ENCODE measurements around the gene AKAP13.
"Not testable (repeated sequence)": the region's sequence is repeated elsewhere in the genome, so short reads cannot be mapped to it uniquely, and the experiment has no call there.

The AKAP13 gene

GRCh38 chr15:85480923-85481322 is 100.5 kb downstream of the AKAP13 start:
- no peaks in the 10 kb centered on the region for H3K27me3 ChIP-seq
- peaks cover 43% of the 10 kb centered on the region for H3K4me1 ChIP-seq
- H3K9me3 ChIP-seq, result no peaks in the 10 kb centered on the region
- H4K20me1 ChIP-seq, result peaks cover 99% of the 10 kb centered on the region
- no peak overlapping the region for H3K27ac ChIP-seq
- no peak overlapping the region for H3K9ac ChIP-seq
- H3K36me3 ChIP-seq, result no peaks in the 10 kb centered on the region
- TF ChIP-seq Cebpa-rat (IDR thresholded peaks at IDR 0.05), result no peak
- no peak overlapping the region for H3K4me3 ChIP-seq
- peak overlapping the region; percentile 40 for H3K4me2 ChIP-seq

- not testable (repeated sequence) for H3K9ac ChIP-seq, H3K9me3 ChIP-seq, H3K36me3 ChIP-seq, H3K27me3 ChIP-seq, H3K4me3 ChIP-seq, H3K27ac ChIP-seq
- Histone ChIP-seq H4K20me1 (peaks cover 93% of the 10 kb centered on the region), H3K4me2 (peak overlapping the region; percentile 40), H3K4me1 (peaks cover 40% of the 10 kb centered on the region)
Measured at GRCh38 chr15:85481543-85481942, 101.1 kb downstream of the AKAP13 start.

- Histone ChIP-seq H3K4me3 (no peak overlapping the region), H4K20me1 (peaks cover 79% of the 10 kb centered on the region), H3K9ac (no peak overlapping the region)
Measured at GRCh38 chr15:85482894-85483293, 102.5 kb downstream of the AKAP13 start.

GRCh38 chr15:85483955-85484354 is 103.6 kb downstream of the AKAP13 start:
- not testable (repeated sequence) for H3K4me2 ChIP-seq, H3K4me3 ChIP-seq, H3K27ac ChIP-seq, H3K27me3 ChIP-seq, H3K9me3 ChIP-seq, H3K9ac ChIP-seq
- peaks cover 69% of the 10 kb centered on the region for H4K20me1 ChIP-seq
- peaks cover 39% of the 10 kb centered on the region for H3K4me1 ChIP-seq
- H3K36me3 ChIP-seq, result peaks cover 13% of the 10 kb centered on the region

More at GRCh38 chr15:85482894-85483293, 102.5 kb downstream of the AKAP13 start:
- Histone ChIP-seq H3K4me2 (peak overlapping the region; percentile 40), H3K9me3 (no peaks in the 10 kb centered on the region), H3K27me3 (no peaks in the 10 kb centered on the region), H3K27ac (no peak overlapping the region), H3K36me3 (peaks cover 11% of the 10 kb centered on the region), H3K4me1 (peaks cover 40% of the 10 kb centered on the region)
- no peak for TF ChIP-seq Cebpa-rat (IDR thresholded peaks at IDR 0.05)

- H3K36me3 ChIP-seq, result peaks cover 13% of the 10 kb centered on the region
- peaks cover 59% of the 10 kb centered on the region for H4K20me1 ChIP-seq
- not testable (repeated sequence) for H3K4me3 ChIP-seq, H3K27me3 ChIP-seq, H3K9me3 ChIP-seq, H3K9ac ChIP-seq, H3K4me2 ChIP-seq, H3K27ac ChIP-seq
- H3K4me1 ChIP-seq, result peaks cover 38% of the 10 kb centered on the region
Measured at GRCh38 chr15:85484923-85485322, 104.5 kb downstream of the AKAP13 start.

GRCh38 chr15:85485956-85486567 is 105.7 kb downstream of the AKAP13 start:
- no peaks in the 10 kb centered on the region for H3K9me3 ChIP-seq
- no peak overlapping the region for H3K9ac ChIP-seq
- H3K36me3 ChIP-seq, result peaks cover 13% of the 10 kb centered on the region
- peaks cover 48% of the 10 kb centered on the region for H4K20me1 ChIP-seq
- no peak overlapping the region for H3K4me2 ChIP-seq
- peaks cover 29% of the 10 kb centered on the region for H3K4me1 ChIP-seq
- no peaks in the 10 kb centered on the region for H3K27me3 ChIP-seq
- H3K27ac ChIP-seq, result no peak overlapping the region
- no peak overlapping the region for H3K4me3 ChIP-seq
- no peak for TF ChIP-seq Cebpa-rat (IDR thresholded peaks at IDR 0.05)

GRCh38 chr15:85487796-85488195 is 107.4 kb downstream of the AKAP13 start:
- Histone ChIP-seq H3K4me1 (peaks cover 12% of the 10 kb centered on the region), H3K36me3 (peaks cover 13% of the 10 kb centered on the region), H4K20me1 (peaks cover 30% of the 10 kb centered on the region)
- H3K4me3 ChIP-seq, H3K27ac ChIP-seq, H3K4me2 ChIP-seq, H3K27me3 ChIP-seq, H3K9ac ChIP-seq, H3K9me3 ChIP-seq: not testable (repeated sequence)

GRCh38 chr15:85488997-85489396 is 108.6 kb downstream of the AKAP13 start:
- Histone ChIP-seq H4K20me1 (peaks cover 18% of the 10 kb centered on the region), H3K27me3 (no peaks in the 10 kb centered on the region), H3K4me2 (no peak overlapping the region; the same call in 1 of the 2 replicates), H3K27ac (no peak overlapping the region), H3K4me3 (no peak overlapping the region), H3K4me1 (peaks cover 8% of the 10 kb centered on the region; the same call in 1 of the 2 replicates), H3K36me3 (peaks cover 13% of the 10 kb centered on the region), H3K9me3 (no peaks in the 10 kb centered on the region), H3K9ac (no peak overlapping the region)
- TF ChIP-seq Cebpa-rat (IDR thresholded peaks at IDR 0.05), result no peak

- Histone ChIP-seq H4K20me1 (peaks cover 17% of the 10 kb centered on the region; the same call in 1 of the 2 replicates), H3K4me2 (no peak overlapping the region), H3K9me3 (no peaks in the 10 kb centered on the region), H3K4me1 (peaks cover 18% of the 10 kb centered on the region), H3K27me3 (no peaks in the 10 kb centered on the region), H3K27ac (no peak overlapping the region), H3K9ac (no peak overlapping the region), H3K36me3 (peaks cover 13% of the 10 kb centered on the region), H3K4me3 (no peak overlapping the region)
- no peak for TF ChIP-seq Cebpa-rat (IDR thresholded peaks at IDR 0.05)
Measured at GRCh38 chr15:85489773-85490493, 109.5 kb downstream of the AKAP13 start.

- H3K4me2 ChIP-seq, result no peak overlapping the region
- peaks cover 27% of the 10 kb centered on the region for H3K4me1 ChIP-seq
- no peak for TF ChIP-seq Cebpa-rat (IDR thresholded peaks at IDR 0.05)
- H3K27me3 ChIP-seq, result no peaks in the 10 kb centered on the region
- H3K9me3 ChIP-seq, result no peaks in the 10 kb centered on the region
- no peak overlapping the region for H3K27ac ChIP-seq
- no peak overlapping the region for H3K4me3 ChIP-seq
- H3K36me3 ChIP-seq, result peaks cover 13% of the 10 kb centered on the region
- H4K20me1 ChIP-seq, result peaks cover 17% of the 10 kb centered on the region; the same call in 1 of the 2 replicates
- no peak overlapping the region for H3K9ac ChIP-seq
Measured at GRCh38 chr15:85490856-85491255, 110.5 kb downstream of the AKAP13 start.

Measured in BLaER1 (cell line).